ENCODE data around the gene ELF3. TPM values are rescaled to one million over a fixed set of nuclear protein-coding genes. Genes with fewer than 3 reads are reported as not detected.
"Not testable (repeated sequence)": the region's sequence is repeated elsewhere in the genome, so short reads cannot be mapped to it uniquely, and the experiment has no call there.

Gene ELF3
- total RNA-seq, 4 donors from 2014 or later: 0.17 to 2.9 (median 1.2) TPM; not detected in 1

GRCh38 chr1:202016811-202017748, 6.7 kb downstream of the ELF3 start:
- no peak for DNase-seq (ENCODE audit: extremely low spot score)
- Histone ChIP-seq H3K9me3 (no peaks in the 10 kb centered on the region), H3K4me1 (no peaks in the 10 kb centered on the region), H3K27ac (replicated peaks in 1 of 4) (no peak overlapping the region), H3K36me3 (peaks cover 0 to 7% (median 0%) of the 10 kb centered on the region in 4 donors), H3K27me3 (peaks cover 0 to 10% (median 0%) of the 10 kb centered on the region in 4 donors), H3K4me3 (no peak overlapping the region)
- TF ChIP-seq POLR2AphosphoS5 (IDR thresholded peaks at IDR 0.05): no peak
- TF ChIP-seq POLR2A (IDR thresholded peaks at IDR 0.05; ENCODE audit: low read depth): no peak
- no peak for TF ChIP-seq EP300 (IDR thresholded peaks at IDR 0.05)
- TF ChIP-seq, protein P1, sequence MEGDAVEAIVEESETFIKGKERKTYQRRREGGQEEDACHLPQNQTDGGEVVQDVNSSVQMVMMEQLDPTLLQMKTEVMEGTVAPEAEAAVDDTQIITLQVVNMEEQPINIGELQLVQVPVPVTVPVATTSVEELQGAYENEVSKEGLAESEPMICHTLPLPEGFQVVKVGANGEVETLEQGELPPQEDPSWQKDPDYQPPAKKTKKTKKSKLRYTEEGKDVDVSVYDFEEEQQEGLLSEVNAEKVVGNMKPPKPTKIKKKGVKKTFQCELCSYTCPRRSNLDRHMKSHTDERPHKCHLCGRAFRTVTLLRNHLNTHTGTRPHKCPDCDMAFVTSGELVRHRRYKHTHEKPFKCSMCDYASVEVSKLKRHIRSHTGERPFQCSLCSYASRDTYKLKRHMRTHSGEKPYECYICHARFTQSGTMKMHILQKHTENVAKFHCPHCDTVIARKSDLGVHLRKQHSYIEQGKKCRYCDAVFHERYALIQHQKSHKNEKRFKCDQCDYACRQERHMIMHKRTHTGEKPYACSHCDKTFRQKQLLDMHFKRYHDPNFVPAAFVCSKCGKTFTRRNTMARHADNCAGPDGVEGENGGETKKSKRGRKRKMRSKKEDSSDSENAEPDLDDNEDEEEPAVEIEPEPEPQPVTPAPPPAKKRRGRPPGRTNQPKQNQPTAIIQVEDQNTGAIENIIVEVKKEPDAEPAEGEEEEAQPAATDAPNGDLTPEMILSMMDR (IDR thresholded peaks at IDR 0.05): no peak
- 92% methylated on average over 21 of the region's 21 CpGs for WGBS
- intact Hi-C loops (cut with DNase I): no loop called here

GRCh38 chr1:202017749-202018467, 7.5 kb downstream of the ELF3 start:
- Histone ChIP-seq H3K27ac (replicated peaks in 1 of 4) (no peak overlapping the region), H3K27me3 (peaks cover 0 to 10% (median 0%) of the 10 kb centered on the region in 4 donors), H3K36me3 (peaks cover 0 to 7% (median 0%) of the 10 kb centered on the region in 4 donors), H3K9me3 (no peaks in the 10 kb centered on the region), H3K4me3 (no peak overlapping the region), H3K4me1 (no peaks in the 10 kb centered on the region)
- no peak for DNase-seq (ENCODE audit: extremely low spot score)
- intact Hi-C loops (cut with DNase I): no loop called here
- no peak for TF ChIP-seq POLR2AphosphoS5 (IDR thresholded peaks at IDR 0.05)
- no peak for TF ChIP-seq POLR2A (IDR thresholded peaks at IDR 0.05; ENCODE audit: low read depth)
- no peak for TF ChIP-seq EP300 (IDR thresholded peaks at IDR 0.05)
- TF ChIP-seq, protein P1 (IDR thresholded peaks at IDR 0.05): no peak
- WGBS: 78% methylated on average over 13 of the region's 18 CpGs

- Histone ChIP-seq H3K4me3 (no peak overlapping the region), H3K36me3 (peaks cover 0 to 7% (median 0%) of the 10 kb centered on the region in 4 donors), H3K27me3 (peaks cover 0 to 10% (median 0%) of the 10 kb centered on the region in 4 donors), H3K27ac (replicated peaks in 1 of 4) (no peak overlapping the region), H3K4me1 (no peaks in the 10 kb centered on the region), H3K9me3 (no peaks in the 10 kb centered on the region)
- intact Hi-C loops (cut with DNase I): no loop called here
- DNase-seq (ENCODE audit: extremely low spot score): no peak
- 73% methylated on average over 15 of the region's 19 CpGs for WGBS
- TF ChIP-seq POLR2A (IDR thresholded peaks at IDR 0.05; ENCODE audit: low read depth) (no peak), POLR2AphosphoS5 (IDR thresholded peaks at IDR 0.05) (no peak), EP300 (IDR thresholded peaks at IDR 0.05) (no peak)
- TF ChIP-seq, protein P1 (IDR thresholded peaks at IDR 0.05): no peak
Measured at GRCh38 chr1:202018468-202019234, 8.3 kb downstream of the ELF3 start.

- H3K9me3 ChIP-seq; H3K27me3 ChIP-seq; H3K4me3 ChIP-seq; DNase-seq (ENCODE audit: extremely low spot score); intact Hi-C loops (cut with DNase I); H3K27ac ChIP-seq (replicated peaks in 1 of 4); H3K36me3 ChIP-seq; H3K4me1 ChIP-seq: not testable (repeated sequence)
- WGBS: 84% methylated on average over 8 of the region's 8 CpGs
Measured at GRCh38 chr1:202019235-202019558, 8.8 kb downstream of the ELF3 start.

All from esophagus muscularis mucosa (tissue), 4 donors.